ENCODE data around the gene NELFCD. TPM values are rescaled to one million over a fixed set of nuclear protein-coding genes. Genes with fewer than 3 reads are reported as not detected.

The NELFCD gene
- total and polyA plus RNA-seq, 8 donors, result 48.3 to 130 (median 114) TPM

GRCh38 chr20:59003836-59004492 is 22.9 kb downstream of the NELFCD start:
- no peaks in the 10 kb centered on the region for H3K9me3 ChIP-seq
- DNase-seq (peak in 1 of 4 donors; percentile 45), ATAC-seq (no peak)
- H3K36me3 ChIP-seq, result peaks cover 0 to 51% of the 10 kb centered on the region in 2 donors
- H3K27me3 ChIP-seq, result no peaks in the 10 kb centered on the region
- intact Hi-C loops (cut with DNase I), result no loop called here
- peaks cover 20 to 61% of the 10 kb centered on the region in 2 donors for H3K4me1 ChIP-seq
- peak overlapping the region in 1 of 2 donors; percentile 87 for H3K4me3 ChIP-seq
- TF ChIP-seq CTCF (IDR thresholded peaks at IDR 0.05), result no peak
- H3K27ac ChIP-seq, result peak overlapping the region; percentile 84 to 97

GRCh38 chr20:59004493-59004762 is 23.4 kb downstream of the NELFCD start:
- H3K36me3 ChIP-seq, result peaks cover 0 to 46% of the 10 kb centered on the region in 2 donors
- peaks cover 20 to 65% of the 10 kb centered on the region in 2 donors for H3K4me1 ChIP-seq
- DNase-seq, result peak in 1 of 4 donors; percentile 91
- no peak for TF ChIP-seq CTCF (IDR thresholded peaks at IDR 0.05)
- H3K9me3 ChIP-seq, result no peaks in the 10 kb centered on the region
- H3K4me3 ChIP-seq, result peak overlapping the region in 1 of 2 donors; percentile 87
- no peak for ATAC-seq
- intact Hi-C loops (cut with DNase I), result no loop called here
- H3K27me3 ChIP-seq, result no peaks in the 10 kb centered on the region
- H3K27ac ChIP-seq, result peak overlapping the region; percentile 84 to 97

GRCh38 chr20:59004763-59005522 is 23.9 kb downstream of the NELFCD start:
- no peak for TF ChIP-seq CTCF (IDR thresholded peaks at IDR 0.05)
- Histone ChIP-seq H3K36me3 (peaks cover 0 to 41% of the 10 kb centered on the region in 2 donors), H3K4me1 (peaks cover 23 to 71% of the 10 kb centered on the region in 2 donors), H3K27ac (peak overlapping the region; percentile 84 to 97), H3K4me3 (peak overlapping the region; percentile 53 to 87), H3K9me3 (no peaks in the 10 kb centered on the region), H3K27me3 (no peaks in the 10 kb centered on the region)
- peak; percentile 78 for ATAC-seq
- intact Hi-C loops (cut with DNase I), result no loop called here
- peak in 2 of 4 donors; percentile 90 to 92 for DNase-seq

- intact Hi-C loops (cut with DNase I), result no loop called here
- H3K27me3 ChIP-seq, result no peaks in the 10 kb centered on the region
- peak overlapping the region; percentile 53 to 87 for H3K4me3 ChIP-seq
- H3K9me3 ChIP-seq, result no peaks in the 10 kb centered on the region
- ATAC-seq (no peak), DNase-seq (no peak)
- no peak for TF ChIP-seq CTCF (IDR thresholded peaks at IDR 0.05)
- peak overlapping the region; percentile 84 to 97 for H3K27ac ChIP-seq
- H3K4me1 ChIP-seq, result peaks cover 30 to 77% of the 10 kb centered on the region in 2 donors
- peaks cover 0 to 34% of the 10 kb centered on the region in 2 donors for H3K36me3 ChIP-seq
Measured at GRCh38 chr20:59005523-59006166, 24.6 kb downstream of the NELFCD start.
